Ishikawa (cell line): ENCODE data around the gene KLHL12.

Experiments
- CEBPB ChIP-seq: IDR thresholded peaks from 2 replicates; pipeline ENCODE4 v1.6.1; 2012
- CREB1 ChIP-seq: IDR thresholded peaks from 2 replicates; pipeline ENCODE4 v1.6.1; 2012; ENCODE audit warnings: low read depth
- EGR1 ChIP-seq: IDR thresholded peaks from 2 replicates; pipeline ENCODE4 v1.6.1; 2012
- EP300 ChIP-seq: IDR thresholded peaks from 2 replicates; pipeline ENCODE4 v1.6.1; 2012; ENCODE audit warnings: borderline replicate concordance
- FOXM1 ChIP-seq: IDR thresholded peaks from 2 replicates; pipeline ENCODE4 v1.6.1; 2012; ENCODE audit warnings: low read depth, borderline replicate concordance
- MAX ChIP-seq: IDR thresholded peaks from 2 replicates; pipeline ENCODE4 v1.6.1; 2012
- NFIC ChIP-seq: IDR thresholded peaks from 2 replicates; pipeline ENCODE4 v1.6.1; 2012
- RAD21 ChIP-seq: IDR thresholded peaks from 2 replicates; pipeline ENCODE4 v1.6.1; 2012; ENCODE audit warnings: low read depth
- REST ChIP-seq: IDR thresholded peaks from 2 replicates; pipeline ENCODE4 v1.6.1; 2012; ENCODE audit warnings: low read depth, mild to moderate bottlenecking
- TAF1 ChIP-seq: IDR thresholded peaks from 2 replicates; pipeline ENCODE4 v1.6.1; 2012; ENCODE audit warnings: low read depth, mild to moderate bottlenecking
- TCF12 ChIP-seq: IDR thresholded peaks from 2 replicates; pipeline ENCODE4 v1.6.1; 2012; ENCODE audit warnings: low read depth
- TEAD4 ChIP-seq: IDR thresholded peaks from 2 replicates; pipeline ENCODE4 v1.6.1; 2012
- YY1 ChIP-seq: IDR thresholded peaks from 2 replicates; pipeline ENCODE4 v1.6.1; 2012; ENCODE audit warnings: low read depth
- ZBTB7A ChIP-seq: IDR thresholded peaks from 2 replicates; pipeline ENCODE4 v1.6.1; 2012; ENCODE audit warnings: low read depth
- TF ChIP-seq, protein P1 (sequence below): IDR thresholded peaks from 2 replicates; pipeline ENCODE4 v1.6.1; 2012

Gene KLHL12

DNA sequence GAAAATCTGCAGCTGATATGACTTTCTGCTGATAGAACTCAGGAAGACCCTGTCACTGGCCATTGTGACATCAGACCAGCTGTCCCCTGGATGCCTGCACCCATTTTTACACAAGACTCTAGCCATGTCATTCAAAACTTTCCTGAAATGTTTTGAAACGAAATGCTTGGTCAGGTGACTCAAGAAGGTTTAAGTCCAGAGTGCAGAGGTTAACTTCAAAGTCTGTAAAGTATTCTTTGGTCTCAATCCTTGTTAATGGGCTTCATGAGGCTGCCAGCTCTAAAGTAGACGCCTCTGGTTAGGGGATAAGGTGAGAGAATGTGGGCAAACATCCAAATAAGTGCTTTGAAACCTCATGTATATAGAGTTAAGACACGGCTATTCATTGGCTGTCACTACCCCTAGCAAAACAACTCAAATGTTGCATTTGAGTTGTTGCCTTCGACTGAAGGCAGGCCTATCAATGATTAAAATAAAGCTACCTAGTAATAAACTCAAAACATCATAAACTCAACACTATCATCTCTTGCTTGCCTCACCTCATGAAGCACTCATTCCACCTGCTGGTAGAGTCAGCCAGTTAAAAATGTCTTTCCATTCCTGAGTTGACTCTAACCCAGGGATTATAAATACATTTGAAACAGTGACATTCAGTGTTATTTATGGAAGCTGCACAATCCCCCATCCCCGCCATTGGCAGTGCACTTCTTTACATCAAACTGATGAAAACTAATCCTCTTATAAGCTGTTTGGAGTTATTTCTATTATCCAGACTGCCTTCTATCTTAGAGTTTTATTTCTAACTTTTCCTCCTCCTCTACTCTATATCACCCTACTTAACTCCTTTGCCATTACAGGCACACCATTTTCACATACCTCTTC lies 64.1 kb downstream of the KLHL12 start:
- TF ChIP-seq MAX (no peak), ZBTB7A (no peak), CREB1 (no peak), NFIC (no peak), FOXM1 (no peak), RAD21 (no peak), EP300 (no peak), EGR1 (no peak), TEAD4 (no peak), REST (no peak)

DNA sequence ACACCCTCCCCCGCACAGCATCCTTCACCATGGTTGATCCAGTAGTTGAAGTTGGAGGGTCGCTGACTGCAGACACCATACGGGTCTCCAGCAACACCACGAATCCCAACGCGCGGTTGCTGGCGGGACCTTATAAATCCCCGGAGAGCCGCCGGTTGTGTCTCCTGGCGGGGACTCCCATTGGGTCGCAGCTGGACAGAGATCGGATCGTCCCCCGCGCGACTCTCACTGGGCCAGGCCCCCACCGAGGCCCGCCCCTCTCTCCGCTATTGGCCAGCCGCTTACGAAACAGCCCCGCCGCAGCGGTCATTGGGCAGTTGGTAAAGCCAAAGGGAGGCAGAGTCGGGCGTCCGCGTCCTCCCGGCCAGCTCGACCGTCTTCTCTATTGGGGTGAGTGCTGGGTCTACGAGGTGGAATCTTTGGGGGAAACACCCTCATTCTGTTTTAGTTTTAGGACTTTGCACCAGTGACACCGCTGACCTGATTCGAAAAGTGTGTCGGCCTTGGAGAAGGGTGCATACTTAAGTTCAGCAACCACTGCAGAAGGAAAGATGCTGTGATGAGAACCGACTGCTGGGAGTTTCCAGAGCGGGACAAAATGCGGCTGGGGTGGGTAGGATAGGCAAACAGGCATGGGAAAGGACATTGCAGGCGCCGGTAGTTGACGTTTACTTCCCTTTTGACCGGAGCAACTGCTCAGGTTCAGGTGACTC lies 65.5 kb downstream of the KLHL12 start:
- peak; percentile 75 for TF ChIP-seq CEBPB
- TF ChIP-seq REST, result no peak

GRCh38 chr1:202860744-202861419 lies 66.2 kb downstream of the KLHL12 start:
- TF ChIP-seq TCF12 (peak; percentile 20), CEBPB (0 out of 2 replicates have a peak, but pooled peaks have one; percentile 0), TAF1 (peak; percentile 52; the same call in 1 of the 2 replicates), ZBTB7A (no peak; the same call in 1 of the 2 replicates), RAD21 (peak; percentile 9; the same call in 1 of the 2 replicates), TEAD4 (peak; percentile 51), EP300 (peak; percentile 32; the same call in 1 of the 2 replicates), CREB1 (no peak), EGR1 (peak; percentile 78), MAX (peak; percentile 60), YY1 (peak; percentile 55; the same call in 1 of the 2 replicates), REST (no peak), FOXM1 (no peak), NFIC (peak; percentile 14; the same call in 1 of the 2 replicates)
- TF ChIP-seq, protein P1, sequence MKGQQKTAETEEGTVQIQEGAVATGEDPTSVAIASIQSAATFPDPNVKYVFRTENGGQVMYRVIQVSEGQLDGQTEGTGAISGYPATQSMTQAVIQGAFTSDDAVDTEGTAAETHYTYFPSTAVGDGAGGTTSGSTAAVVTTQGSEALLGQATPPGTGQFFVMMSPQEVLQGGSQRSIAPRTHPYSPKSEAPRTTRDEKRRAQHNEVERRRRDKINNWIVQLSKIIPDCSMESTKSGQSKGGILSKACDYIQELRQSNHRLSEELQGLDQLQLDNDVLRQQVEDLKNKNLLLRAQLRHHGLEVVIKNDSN, result peak; percentile 30; the same call in 1 of the 2 replicates

- no peak for TF ChIP-seq NFIC
- no peak for TF ChIP-seq CEBPB
- TF ChIP-seq TCF12, result no peak
- no peak for TF ChIP-seq ZBTB7A
- TF ChIP-seq CREB1, result no peak
- no peak for TF ChIP-seq EGR1
- TF ChIP-seq MAX, result no peak
- no peak for TF ChIP-seq RAD21
- TF ChIP-seq, protein P1, result no peak
- TF ChIP-seq EP300, result no peak
- TF ChIP-seq REST, result no peak
- TF ChIP-seq TEAD4, result no peak
- TF ChIP-seq YY1, result no peak
- no peak for TF ChIP-seq TAF1
- no peak for TF ChIP-seq FOXM1
Observed at GRCh38 chr1:202858789-202859414, 68.1 kb downstream of the KLHL12 start.
